Activated CD4-positive, alpha-beta T cell treated with anti-CD3 and anti-CD28 coated beads, Interleukin-2, Interleukin-4, amounts not matched to agents 100 ng/mL and 50 ng/mL, durations not matched to agents 16 hours and 8 hours (primary cell): ENCODE measurements around the gene CLRN1.
A peak's percentile ranks its signal among the peaks of the same experiment; 100 is the strongest.

Source experiments
- DNase-seq: peaks from one replicate; pipeline ENCODE4 v3.0.0-alpha.2; 2020; ENCODE audit warnings: low spot score

The CLRN1 gene

DNA sequence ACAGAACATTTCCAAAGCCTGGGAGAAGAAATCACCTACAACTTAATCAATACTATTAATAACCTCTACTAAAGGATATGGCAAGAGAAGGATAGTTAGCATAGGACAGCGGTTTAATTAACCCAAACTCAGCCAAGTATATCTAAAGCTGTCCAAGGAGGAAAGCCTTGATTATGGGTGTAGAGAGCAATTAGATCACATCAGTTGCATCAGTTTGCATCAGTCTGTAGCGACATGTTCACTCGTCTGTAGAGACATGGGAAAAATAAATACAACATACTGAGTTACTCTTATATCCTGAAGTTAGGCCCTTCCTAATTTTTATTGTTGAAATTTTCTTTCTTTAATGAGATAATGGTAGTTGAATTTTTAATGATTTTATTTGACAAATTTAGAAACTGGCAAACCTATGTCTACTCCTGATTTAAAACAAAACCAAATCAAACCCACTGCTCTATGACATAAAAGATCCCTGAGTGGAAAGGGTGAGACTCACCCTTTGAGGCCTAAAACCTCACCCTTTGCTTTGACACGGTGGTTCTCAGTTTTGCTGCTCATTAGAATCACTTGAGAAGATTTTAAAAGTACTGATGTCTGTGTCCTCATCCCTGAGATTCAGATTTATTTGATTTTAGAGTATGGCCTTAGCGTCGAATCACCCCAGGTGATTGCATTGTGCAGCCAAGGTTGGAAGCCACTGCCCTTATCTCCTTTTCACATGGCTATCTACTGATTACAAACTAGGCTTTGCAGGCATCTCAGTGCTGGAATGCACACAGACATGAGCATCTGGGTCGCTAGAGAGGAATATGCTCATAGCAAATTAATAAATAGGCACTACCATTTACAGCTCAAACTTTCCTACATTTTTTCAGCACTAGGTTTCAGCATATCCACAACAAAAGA is 2.8 kb upstream of the CLRN1 start:
- DNase-seq = no peak

DNA sequence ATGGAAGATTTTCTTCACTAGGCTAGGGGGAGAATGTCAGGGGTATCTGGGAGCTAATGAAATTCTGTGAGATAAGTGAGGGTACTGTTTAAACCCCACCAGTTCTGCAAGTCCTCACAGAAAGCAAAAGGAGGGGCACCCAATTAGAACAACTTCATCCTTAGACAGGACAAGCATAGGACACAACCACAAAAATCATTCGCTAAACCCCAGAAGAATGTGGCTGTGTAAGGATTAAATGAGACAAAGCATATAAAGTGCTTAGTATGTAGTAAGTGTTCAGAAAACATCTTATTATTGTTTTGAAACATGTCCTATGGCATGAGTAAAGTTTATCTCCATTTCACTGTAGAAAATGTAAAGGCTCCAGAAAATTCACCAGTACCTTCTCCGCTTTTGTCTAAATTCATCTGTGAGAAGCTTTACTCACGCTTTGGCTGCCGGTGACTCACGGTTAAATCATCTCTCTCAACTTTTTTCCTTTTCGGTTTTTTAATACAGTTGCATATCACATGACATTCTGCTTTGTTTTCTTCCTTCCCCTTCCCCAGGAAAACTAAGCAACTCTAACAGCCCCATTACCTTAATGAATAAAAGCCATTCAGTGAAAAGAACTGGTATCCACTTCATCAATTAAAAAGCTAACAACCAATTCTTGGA is 1.7 kb downstream of the CLRN1 start:
- DNase-seq = no peak

DNA sequence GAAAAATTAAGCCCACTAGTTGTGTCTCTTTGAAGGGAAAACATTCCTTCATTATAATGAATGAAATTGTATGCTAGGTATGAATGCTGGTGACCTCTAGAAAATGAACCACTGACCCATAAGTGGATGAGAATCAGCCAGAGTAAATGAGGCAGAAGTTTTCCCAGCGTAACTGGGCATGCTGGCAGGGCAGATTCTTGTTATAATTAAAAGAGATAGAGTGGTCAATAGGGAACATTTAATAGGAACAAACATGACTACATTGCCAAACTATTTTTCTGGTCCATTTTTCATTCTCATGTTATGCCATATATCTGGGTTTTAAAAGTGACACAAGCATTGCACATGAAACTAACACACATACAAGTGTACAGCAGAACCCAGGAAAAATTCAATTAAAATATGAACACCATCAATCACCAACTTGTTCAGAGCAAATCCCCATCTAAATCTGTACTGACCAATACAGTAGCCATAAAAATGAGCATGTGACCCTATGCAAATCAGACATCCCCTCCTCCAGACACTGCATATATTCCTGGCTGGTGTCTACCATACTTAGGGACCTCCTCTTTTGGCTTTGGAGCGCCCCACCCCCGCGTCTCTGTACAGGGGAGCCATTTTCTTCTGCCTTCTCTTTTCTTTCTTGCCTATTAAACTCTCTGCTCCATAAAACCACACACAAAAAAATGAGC is 4.0 kb downstream of the CLRN1 start:
- DNase-seq = no peak

DNA sequence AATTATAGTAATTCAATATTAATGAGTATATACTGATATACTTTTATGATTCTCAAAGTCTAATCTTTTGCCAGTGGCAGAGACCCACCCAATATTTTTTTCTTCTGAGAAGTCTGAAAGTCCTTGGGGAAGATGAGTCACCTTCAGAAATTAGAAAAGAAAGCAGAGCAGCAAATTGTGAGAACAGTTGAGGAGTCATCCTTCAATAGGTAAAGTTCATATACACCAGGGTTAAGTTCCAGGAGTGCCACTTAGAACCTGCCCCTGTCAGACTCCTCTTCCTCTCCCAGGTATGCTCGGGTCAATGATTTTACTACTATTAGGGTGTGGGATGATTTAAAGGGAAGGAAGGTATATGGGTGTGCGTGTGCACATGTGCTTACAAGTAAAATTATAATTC is 7.1 kb downstream of the CLRN1 start:
- DNase-seq = no peak

DNA sequence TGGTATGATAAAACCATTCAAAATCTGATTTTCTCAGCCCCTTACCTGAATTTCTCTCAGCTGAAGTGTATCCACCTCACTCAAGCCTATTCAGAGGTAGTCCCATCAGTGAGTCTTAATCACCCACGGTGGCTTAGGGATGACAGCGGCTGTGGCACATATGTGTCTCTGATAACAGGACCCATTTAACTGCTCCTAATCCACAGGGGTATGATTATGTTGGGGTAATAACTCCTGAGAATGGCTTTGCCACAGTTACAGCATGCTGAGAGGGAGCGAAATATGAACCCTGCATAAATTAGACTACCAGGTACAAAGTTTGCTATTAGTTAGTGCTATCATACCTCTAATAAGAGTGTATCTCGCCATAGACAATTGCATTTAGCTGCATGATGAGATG is 10.6 kb downstream of the CLRN1 start:
- DNase-seq = no peak

DNA sequence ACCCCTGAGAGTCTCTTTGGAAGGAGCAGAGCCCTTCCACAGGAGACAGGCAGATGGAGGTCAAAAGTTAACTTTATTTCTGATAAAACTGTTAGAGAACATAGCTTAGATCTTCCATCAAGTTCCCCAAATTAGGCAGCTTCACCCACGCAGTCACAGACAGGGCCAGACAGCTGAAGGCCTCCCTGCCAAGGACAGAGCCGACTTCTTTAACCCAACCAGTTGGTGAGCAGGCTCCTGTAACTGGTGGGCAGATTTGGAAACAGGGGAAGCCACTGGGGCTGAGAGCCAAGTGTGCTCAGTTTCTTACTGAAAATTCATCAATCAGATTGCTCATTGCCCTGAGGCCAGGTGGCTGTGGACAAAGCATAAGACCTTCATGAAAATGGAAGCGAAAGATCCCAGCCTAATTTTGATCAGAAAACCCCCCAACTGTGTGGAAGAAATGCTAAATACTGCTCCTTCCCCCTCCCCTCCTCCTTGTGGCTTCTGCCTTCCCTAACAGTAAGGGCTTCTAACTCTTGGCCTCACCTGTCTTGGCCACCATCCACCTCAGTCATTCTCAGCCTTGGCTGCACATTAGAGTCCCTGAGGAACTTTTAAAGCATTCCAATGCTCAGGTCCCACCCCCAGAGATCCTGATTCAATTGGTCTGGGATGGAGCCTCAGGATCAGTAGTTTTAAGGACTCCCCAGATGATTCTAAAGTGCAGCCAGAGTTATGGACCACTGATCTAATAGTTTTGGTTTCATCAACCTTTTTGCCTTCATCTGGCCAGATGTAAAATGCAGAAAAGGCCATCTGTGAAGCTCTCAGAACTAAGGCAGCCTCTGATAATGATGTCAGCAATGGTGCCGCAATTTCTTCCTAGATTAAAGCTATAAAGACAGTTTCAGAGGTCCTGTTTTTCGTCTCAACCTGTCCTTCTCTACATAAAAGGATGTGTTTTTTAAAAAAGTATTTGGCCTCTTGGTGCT is 11.5 kb downstream of the CLRN1 start:
- DNase-seq = no peak

DNA sequence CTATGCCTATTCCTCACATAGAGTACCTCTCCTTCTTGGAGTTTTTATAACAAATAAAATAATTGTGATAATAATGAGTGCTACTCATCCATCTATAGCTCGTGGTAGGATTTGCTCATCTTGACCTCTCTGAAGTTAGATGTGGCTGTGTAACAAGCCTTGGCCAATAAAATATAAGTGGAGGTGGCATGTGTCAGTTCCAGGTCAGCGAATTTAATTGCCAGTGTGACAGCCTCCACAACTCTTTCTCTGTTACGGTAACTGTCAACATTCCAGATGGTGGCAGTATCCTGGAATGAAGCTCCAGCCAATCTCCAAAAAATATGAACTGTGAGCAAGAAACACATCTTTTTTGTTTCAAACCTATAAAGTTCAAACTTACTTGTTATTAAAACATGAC is 13.8 kb downstream of the CLRN1 start:
- DNase-seq = no peak

DNA sequence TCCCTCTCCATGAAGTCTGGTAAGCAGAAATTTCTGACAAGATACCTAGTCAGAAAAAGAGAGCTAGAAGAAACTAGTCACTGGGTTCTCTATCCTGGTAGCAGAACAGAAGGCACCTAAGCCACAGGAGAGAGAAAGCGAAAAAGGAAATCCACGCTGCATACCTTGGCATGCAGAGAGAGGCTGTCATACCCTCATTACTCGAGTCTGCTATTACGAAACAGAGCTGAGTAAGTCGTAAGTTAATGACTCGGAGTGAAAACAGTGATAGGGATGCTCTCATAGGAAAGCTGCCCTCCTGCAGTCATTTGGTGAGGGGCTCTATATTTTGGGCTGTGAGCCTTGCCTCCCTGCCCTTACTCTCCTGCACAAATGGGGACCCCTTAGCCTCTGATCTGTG is 16.2 kb downstream of the CLRN1 start:
- peak; percentile 41 for DNase-seq

DNA sequence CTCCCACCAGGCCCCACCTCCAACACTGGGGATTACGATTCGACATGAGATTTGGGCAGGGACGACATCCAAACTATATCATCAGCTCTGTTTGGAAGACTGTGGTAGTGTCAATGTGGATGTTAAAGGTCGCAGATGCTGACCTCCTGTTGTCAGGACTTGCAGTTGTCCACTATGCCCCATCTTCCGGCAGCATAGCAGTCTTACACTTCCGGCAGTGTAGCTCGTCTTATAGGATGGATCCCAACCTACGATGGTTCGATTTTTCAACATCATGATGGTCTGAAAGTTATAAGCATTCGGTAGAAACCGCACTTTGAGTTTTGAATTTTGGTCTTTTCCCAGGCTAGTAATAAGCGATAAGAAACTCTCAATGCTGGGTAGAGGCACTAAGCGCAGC is 20.6 kb downstream of the CLRN1 start:
- DNase-seq = no peak

DNA sequence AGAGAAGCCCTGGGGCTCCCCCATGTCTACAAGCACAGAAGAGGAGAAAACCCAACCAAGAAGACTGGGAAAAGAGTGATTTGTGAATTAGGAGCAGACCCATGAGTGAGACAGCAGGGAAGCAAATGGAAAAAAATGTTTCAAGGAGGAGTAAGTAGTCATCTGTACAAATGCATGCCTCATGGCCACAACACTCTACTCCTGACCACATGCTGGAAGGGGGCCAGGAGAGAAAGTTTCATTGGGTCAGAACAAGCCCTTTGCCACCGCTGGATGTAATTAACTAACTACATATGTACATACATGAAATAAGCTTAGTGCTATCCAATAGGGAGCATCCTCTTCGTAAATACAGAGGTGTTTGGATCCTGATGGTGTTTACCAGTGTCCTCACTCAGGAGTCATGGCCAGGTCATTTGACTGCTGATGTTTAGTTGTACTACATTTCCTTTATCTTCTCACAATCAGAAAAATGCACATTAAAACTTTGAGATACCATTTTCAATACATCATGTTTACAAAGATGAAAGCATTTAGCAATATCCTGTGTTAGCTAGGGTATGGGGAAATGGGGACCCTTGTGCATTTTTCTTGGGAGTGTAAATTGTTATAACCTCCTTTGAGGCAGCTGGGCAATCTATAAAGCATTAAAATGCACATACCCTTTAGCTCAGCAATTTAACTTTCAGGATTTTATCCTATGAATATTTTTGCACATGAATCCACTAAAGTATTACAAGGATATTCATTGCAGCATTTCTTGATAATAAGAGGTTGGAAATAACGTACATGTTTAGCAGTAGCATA is 27.1 kb downstream of the CLRN1 start:
- DNase-seq = no peak

DNA sequence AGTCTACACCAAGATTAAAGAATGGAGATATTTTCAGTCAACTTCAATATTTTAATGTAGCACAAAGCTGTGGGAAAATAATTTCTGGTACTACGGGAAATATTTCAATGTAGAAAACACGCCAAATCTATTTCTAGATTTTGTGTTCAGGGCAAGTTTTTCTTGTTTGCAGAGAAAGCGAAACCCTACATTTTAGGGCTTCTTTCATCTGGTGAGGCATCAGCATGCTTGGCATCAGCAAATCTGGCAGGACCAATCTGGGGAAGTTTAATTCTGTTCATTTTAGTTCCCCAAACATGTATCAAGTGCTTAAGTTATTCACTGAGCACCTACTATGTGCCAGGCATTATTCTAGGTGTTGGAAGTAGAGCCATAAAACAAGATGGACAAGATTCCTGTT is 30.3 kb downstream of the CLRN1 start:
- DNase-seq = no peak

DNA sequence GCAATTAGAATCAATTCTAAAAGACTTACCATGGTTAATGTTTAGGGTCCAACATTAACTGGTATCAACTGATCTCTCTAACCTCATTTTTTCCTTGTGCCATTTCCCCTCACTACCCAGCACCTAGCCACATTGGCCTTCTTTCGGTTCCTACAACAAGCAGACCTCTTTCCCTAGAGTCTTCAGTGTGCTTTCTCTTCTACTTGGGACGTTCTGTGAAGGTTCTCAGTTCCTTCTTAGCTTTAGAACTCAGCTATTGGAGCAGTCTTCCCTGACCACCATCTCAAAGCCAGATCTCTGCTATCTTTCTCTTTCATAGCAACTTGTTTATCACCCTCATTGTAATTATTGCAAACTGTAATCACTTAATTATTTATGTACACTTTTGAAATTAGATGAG is 35.8 kb downstream of the CLRN1 start:
- no peak for DNase-seq

DNA sequence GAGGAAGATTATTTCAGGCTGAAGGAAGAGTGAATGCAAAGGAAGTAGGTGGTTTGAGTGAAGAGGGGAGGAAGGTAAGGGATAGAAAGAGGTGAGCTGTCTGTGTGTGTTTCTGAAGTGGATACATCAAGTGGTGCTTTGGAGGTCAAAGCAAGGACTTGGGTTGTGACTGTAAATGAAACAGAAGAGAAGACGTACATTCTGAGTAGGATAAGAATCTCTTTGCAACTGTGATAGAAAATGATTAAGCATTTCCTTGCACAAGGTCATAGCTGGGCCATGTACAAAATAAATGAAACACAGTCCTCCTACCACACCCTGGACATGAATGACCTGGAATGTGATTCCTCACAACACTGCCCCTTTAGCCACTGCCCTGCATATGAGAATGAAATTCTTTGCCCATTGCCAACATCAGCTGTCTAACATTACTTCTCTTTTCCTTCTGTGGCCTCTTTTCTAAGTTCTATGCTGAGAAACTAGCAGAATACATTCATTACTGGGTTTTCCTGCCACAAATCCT is 39.0 kb downstream of the CLRN1 start:
- no peak for DNase-seq

DNA sequence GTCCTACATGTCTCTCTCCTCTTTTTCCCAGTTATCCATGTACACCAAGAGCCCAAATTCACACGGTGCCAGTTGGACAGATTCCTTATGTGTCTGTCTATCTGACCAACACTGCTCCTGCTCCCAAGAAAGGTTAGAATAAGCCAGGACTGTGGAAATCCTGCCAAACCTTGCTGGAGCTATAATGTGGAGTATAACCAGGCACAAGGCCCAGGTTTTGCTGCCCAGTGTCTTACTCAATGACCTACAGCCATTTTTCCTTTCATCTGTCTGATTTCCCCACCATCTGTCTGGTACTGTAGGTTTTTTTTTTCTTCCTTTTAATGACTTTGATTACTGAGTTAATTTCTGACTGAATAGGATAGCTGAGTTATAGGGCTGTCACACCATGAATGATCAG is 40.8 kb downstream of the CLRN1 start:
- no peak for DNase-seq

DNA sequence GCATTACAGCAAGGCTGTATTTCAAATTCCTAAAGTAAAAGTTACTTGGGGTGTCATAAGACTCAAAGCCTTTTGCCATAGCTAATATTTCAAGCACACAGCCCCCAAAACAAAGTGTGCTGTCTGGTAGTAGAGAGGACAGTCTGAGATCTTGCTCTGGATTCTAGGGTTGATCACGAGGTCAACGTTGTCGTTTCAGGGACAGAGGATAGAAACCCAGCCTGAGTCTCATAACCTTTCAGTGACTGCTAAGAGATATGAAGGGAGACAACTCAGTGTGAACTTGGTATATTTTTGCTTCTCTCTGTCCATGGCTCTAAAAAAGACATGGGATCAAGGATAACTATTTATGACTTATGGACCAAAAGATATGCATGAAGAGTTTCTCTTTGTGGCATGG is 41.7 kb downstream of the CLRN1 start:
- DNase-seq = no peak

DNA sequence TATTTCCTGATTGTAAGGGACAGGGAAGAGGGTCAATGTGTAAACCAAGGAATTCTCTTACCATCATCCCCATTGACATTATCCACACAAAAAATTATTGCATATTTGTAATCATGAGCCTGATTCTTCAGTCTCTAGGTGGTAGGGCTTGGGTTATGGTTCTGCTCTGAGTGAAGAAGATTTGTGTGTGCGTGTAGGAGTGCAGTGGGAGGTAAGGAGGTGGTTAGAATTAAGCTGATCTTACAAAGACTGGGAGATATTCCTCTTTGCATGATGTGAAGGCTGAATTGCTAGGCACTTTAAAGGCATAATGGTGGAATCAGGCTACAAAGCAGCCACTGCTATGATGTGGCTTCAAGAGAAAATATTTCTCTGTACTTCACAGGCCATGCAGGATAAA is 44.3 kb downstream of the CLRN1 start:
- no peak for DNase-seq

DNA sequence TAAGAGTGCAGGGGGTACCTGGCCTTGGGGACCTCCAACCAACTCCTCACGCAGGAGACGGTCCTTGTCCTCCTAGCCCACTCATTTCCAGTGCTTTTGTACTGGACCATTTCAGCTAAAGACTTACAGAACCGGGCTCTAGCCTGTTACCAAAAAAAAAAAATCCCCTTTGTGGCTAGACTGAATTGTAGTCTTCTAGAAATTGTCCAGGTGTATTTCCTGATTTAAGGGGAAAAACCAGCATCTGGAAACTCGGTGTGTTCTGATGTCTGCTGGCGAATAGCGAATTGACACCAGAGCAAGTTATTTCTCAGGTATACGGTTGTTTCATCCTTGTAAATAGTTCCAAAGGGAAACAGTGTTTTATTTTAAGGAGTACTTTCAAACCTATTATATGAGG is 46.2 kb downstream of the CLRN1 start:
- no peak for DNase-seq

DNA sequence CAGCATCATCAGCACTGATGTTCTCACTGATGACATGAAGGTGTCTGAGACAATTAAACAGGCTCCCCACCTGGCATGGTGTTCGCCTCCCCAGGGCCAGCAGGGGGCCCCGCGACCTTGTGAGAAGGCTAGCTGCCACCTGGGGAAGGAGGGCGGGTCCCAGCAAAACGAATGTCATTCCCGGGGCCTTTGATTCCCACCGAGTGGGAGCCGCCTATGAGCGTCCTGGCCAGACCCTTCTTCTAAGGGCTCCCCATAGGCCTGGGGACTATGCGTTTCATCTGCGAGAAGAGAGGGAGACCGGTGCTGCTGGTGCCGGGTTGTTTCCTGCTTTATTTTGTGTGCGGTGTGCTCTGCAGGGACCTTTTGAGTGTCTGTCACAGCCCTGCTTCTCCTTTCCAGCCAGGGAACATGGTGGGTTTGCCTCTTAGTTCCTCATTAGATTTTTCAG is 46.8 kb downstream of the CLRN1 start:
- DNase-seq = peak; percentile 54

DNA sequence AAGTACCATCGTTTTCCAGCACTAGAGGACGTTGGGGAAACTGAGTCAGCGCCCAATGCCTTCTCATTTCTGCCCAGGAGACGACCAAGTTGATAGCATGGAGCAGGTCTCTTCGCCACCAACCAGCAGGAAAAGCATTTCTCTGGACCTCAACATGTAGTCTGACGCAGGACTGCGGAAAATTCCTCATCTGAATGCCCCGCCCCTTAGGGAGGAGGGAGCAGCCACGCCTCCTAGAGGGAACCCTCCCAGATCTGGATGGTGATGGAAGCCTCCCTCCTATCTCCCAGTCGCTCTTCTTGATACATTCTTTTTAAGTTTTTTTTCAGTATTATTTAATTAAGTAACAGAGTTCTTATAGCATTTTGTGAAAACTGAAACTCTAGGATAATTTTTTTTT is 49.9 kb downstream of the CLRN1 start:
- DNase-seq = no peak

DNA sequence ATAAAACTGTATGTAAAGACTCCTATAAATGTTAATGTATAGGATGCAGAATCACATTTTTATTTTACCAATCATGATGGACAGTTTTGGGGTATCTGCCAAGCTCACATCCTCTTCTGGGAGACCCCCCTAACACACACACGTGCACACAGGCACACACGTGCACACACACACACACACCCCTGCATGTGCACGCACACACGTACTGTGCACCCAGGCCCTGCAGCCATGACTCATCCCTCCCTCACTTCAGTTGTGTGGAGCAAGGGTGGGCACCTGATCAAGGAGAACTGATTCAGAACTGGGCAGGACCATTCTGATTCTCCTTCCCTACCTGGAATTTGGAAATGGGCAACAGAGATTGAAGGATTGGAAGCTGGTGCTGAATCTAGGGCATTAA is 51.3 kb downstream of the CLRN1 start:
- no peak for DNase-seq

DNA sequence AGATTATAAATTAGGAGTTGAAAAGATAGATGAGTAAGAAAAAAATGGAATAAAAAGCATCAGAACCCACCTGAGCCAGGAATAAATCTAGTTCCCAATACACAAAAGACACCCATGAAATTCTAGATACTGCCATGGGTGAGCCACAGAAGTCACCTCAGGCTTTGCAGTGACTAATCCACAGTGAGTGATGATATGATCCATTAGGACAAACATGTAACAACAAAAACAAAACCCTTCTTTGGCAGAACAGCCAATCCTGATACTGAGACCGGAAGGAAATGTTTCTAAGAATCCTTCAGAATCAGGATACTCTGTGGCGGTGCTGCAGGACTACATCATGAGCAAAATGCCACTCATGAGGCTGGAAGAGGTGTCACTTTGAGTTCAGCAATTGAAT is 52.3 kb downstream of the CLRN1 start:
- no peak for DNase-seq
